ENCODE data around the gene PTPRU.

The PTPRU gene

GRCh38 chr1:29271724-29272123 lies 35.4 kb downstream of the PTPRU start:
- ATAC-seq = peak; percentile 95
- no peak for TF ChIP-seq PPARA (CRISPR knock-in tag; IDR thresholded peaks at IDR 0.05; ENCODE audit: borderline replicate concordance)
- TF ChIP-seq ZFP3 (CRISPR knock-in tag; IDR thresholded peaks at IDR 0.05) = no peak
- TF ChIP-seq TOX (CRISPR knock-in tag; IDR thresholded peaks at IDR 0.05; ENCODE audit: borderline replicate concordance) = no peak
- TF ChIP-seq TSHZ2 (CRISPR knock-in tag; IDR thresholded peaks at IDR 0.05) = no peak
- TF ChIP-seq ZNF8 (CRISPR knock-in tag; IDR thresholded peaks at IDR 0.05) = no peak
- no peak for TF ChIP-seq CREB5 (CRISPR knock-in tag; IDR thresholded peaks at IDR 0.05; ENCODE audit: low read depth)

GRCh38 chr1:29272147-29272907 lies 36.0 kb downstream of the PTPRU start:
- no peak for TF ChIP-seq ZC3H10 (CRISPR knock-in tag; IDR thresholded peaks at IDR 0.05)
- no peak for TF ChIP-seq CSDC2 (CRISPR knock-in tag; IDR thresholded peaks at IDR 0.05)
- no peak for TF ChIP-seq ZNF565 (CRISPR knock-in tag; conservative IDR thresholded peaks at IDR 0.05; ENCODE audit: low read depth)
- ATAC-seq = peak; percentile 15; the same call in 1 of the 3 replicates

- TF ChIP-seq SNAI2 (CRISPR knock-in tag; IDR thresholded peaks at IDR 0.05) (no peak), PATZ1 (CRISPR knock-in tag; IDR thresholded peaks at IDR 0.05; ENCODE audit: borderline replicate concordance) (no peak), OSR1 (CRISPR knock-in tag; IDR thresholded peaks at IDR 0.05) (no peak), ZFP30 (CRISPR knock-in tag; IDR thresholded peaks at IDR 0.05) (no peak), GLIS3 (CRISPR knock-in tag; IDR thresholded peaks at IDR 0.05) (no peak), ISL1 (CRISPR knock-in tag; IDR thresholded peaks at IDR 0.05) (no peak), ESRRG (CRISPR knock-in tag; IDR thresholded peaks at IDR 0.05) (no peak), ZNF70 (CRISPR knock-in tag; IDR thresholded peaks at IDR 0.05) (no peak), POU6F1 (CRISPR knock-in tag; IDR thresholded peaks at IDR 0.05; ENCODE audit: borderline replicate concordance, low read depth) (no peak), TSHZ2 (CRISPR knock-in tag; IDR thresholded peaks at IDR 0.05) (no peak), TCF4 (CRISPR knock-in tag; IDR thresholded peaks at IDR 0.05; ENCODE audit: borderline replicate concordance) (no peak), ZFP3 (CRISPR knock-in tag; IDR thresholded peaks at IDR 0.05) (no peak), CREB5 (CRISPR knock-in tag; IDR thresholded peaks at IDR 0.05; ENCODE audit: low read depth) (no peak), TOX (CRISPR knock-in tag; IDR thresholded peaks at IDR 0.05; ENCODE audit: borderline replicate concordance) (no peak), CSRNP3 (CRISPR knock-in tag; IDR thresholded peaks at IDR 0.05) (no peak), ZNF8 (CRISPR knock-in tag; IDR thresholded peaks at IDR 0.05) (no peak), BACH2 (CRISPR knock-in tag; IDR thresholded peaks at IDR 0.05; ENCODE audit: borderline replicate concordance) (no peak), RARB (CRISPR knock-in tag; IDR thresholded peaks at IDR 0.05) (no peak)
- no peak for ATAC-seq
Measured at GRCh38 chr1:29275435-29275834, 39.1 kb downstream of the PTPRU start.

Data from SK-N-SH treated with all-trans-retinoic acid at 6 μM for 48 hours (cell line).